Activated CD4-positive, alpha-beta T cell treated with anti-CD3 and anti-CD28 coated beads, Interleukin-2, amount 50 U/mL, for 48 hours (primary cell): ENCODE data around the gene CCDC74B.
"Not testable (repeated sequence)": the region's sequence is repeated elsewhere in the genome, so short reads cannot be mapped to it uniquely, and the experiment has no call there.

Experiments
- DNase-seq, 2 experiments: peaks; one replicate each; pipeline ENCODE4 v3.0.0-alpha.2; 2020

Gene CCDC74B

GRCh38 chr2:130148515-130148914 lies 3.6 kb upstream of the CCDC74B start:
- DNase-seq = not testable (repeated sequence)

DNA sequence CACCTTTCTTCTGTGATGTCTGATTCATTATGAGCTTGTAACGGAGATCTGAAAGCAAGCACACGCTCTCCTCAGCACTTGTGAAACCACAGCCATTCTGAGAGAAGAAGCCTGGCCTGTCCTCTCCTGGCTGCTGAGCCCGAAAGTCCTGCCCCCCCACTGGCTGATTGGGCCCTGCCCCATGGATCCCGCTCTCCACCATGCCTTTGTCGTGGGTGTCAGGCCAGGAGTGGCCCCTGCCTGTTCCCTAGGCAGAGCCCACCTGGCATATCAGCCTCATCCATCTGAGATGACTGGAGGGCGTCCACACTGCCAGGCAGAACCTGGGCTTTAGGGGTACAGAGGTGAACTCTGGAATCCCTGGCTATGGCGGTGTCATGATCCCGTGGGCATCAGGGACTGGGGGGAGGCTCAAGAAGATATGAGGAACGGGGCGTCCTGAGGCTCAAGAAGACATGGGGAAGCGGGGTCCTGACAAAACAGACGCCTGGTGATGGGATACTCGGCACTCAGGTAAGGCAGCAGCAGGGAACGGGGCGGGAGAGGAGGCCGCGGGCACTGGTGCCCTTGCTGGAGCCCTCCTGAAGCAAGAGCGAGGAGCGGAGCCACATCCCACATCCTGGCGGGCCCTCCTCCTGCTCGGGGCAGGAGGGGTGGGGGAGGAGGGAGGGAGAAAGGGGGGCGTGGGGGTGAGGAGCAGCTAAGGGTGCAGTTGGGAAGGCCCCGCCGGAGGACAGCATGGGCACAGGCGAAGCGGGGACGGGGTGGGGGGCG lies 1.5 kb downstream of the CCDC74B start:
- not testable (repeated sequence) for DNase-seq

- DNase-seq = not testable (repeated sequence)
These were observed 2.3 kb downstream of the CCDC74B start for GRCh38 chr2:130142396-130143265.

DNA sequence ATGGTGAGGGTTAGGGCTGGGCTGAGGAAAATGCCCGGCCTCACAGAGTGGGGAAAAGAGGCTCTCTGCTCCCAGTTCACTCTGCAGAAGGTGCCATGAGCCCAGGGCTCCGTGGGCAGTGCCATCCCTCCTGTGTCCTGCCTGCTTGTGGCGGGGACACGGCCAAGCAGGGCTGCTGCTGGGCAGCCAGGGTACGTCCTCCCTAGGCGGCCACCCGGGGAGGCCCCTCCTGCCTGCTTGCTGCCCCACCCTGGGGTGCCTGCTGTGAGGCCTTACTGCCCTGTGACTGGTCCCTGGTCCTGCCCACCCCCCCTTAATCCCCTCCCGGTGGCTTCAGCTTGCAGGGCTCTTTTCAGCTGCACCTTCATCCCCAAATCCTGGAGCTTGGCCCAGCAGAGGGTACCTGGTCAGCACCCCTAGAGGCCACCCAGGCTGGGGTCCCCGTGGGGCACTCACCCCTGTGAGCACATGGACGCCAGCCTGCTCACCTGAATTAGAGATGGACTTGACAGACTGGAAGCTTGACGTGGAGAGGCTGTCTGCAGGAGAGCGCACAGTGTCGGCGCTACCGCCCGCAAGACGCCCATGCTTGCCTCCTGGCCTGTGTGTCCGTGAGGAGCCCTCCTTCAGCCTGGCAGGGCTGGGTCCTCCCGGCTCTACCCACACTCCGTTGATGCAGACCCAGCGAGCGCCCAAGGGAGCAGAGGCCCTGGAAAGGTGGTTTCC lies 3.1 kb downstream of the CCDC74B start:
- DNase-seq = not testable (repeated sequence)

- DNase-seq = not testable (repeated sequence)
These were observed 3.9 kb downstream of the CCDC74B start for GRCh38 chr2:130141002-130141401.

GRCh38 chr2:130140516-130140915 lies 4.4 kb downstream of the CCDC74B start:
- not testable (repeated sequence) for DNase-seq

- not testable (repeated sequence) for DNase-seq
These were observed 5.3 kb downstream of the CCDC74B start for GRCh38 chr2:130139331-130140280.

DNA sequence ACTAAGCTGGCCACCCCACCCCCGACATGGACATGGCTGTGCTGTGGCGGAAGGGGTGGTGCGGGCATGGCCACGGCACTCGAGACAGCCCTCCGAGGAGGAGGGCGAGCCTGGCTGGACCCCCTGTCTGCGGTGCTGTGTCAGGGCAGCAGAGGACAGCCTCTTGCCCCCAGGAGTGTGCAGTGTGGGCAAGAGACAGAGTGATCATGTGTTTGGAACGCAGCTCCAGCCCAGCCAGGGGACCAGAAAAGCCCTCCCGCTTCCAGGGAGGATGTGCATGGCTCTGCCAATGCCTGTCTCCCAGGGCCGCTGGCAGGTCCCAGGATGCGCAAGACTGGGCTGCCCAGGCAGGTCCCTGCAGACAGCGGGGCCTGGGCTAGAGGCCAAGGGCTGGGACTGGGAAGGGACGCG lies 6.1 kb downstream of the CCDC74B start:
- not testable (repeated sequence) for DNase-seq

DNA sequence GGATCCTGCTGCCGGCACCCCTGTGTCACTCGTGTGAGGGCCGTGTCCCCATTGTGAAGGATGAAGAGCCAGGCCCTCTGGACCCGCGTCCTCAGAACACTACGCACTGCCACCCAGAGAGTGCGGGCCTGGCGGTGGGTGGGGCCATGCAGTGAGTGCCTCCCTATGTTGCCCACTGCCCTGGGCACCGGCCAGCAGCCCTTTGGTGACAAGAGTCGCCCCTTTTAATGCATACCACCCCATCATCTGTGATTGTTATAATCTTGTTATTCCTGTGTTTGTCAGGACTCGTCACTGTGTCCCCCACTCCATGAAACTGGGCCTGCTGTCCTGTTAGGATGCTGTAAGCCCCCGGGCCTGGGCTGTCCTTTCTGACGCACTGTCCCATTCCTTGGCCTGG lies 6.6 kb downstream of the CCDC74B start:
- DNase-seq = not testable (repeated sequence)

GRCh38 chr2:130137118-130137517 lies 7.8 kb downstream of the CCDC74B start:
- DNase-seq = not testable (repeated sequence)

DNA sequence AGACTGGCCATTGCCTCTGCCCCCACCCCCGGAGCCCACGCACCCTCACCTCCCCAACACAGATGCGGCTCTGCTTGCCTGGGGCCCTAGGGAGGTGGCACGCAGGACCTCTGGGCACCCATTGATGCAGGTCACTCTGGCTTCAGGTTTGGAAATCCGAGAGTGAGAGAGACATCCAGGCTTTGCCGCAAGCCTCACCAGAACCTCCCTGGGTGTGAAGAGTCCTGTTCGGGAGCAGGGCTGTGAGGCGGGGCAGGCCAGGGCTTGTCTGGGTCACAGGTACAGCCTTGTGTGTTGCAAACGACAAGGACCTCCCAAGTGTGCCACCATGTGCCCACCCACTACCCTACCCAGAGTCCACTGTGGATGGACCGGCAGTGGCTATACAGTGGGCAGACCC lies 8.4 kb downstream of the CCDC74B start:
- DNase-seq = not testable (repeated sequence)

- DNase-seq = no peak
These were observed 9.0 kb downstream of the CCDC74B start for GRCh38 chr2:130135692-130136541.

DNA sequence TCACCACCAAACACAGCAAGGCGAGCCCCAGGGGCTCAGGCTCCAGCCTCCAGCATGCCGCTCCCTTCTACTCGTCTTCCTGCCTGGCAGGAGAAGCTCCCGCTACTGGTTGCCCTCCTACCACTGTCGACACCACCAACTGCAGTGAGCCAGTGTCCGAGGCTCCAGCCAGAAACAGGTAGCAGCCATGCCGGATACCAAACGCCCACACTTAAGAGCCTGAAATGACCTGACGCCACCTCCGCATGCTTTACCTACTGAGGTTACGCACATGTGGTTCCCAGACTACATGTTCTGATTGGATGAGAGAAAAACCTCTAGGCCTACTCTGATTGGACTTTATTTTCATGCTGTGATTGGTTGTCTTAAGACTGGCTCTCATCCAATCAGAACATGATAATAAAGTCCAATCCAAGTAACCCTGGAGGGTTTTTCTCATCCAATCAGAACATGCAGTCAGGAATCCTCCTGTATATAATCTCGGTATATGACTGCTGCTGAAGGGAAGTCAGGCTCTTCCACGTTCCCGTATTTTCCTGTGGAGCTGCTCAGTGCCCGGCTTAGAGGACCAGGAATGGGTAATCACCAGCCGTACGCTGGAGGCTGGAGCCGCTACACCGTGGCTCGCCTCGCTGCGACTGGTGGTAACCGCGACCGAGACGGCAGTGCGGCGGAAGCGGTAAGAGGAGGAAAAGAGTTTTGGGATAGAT lies 15.6 kb downstream of the CCDC74B start, which contains the start of gene POTEF:
POTEF (minus strand) TSS at position 103 of the 710 bp plus-strand sequence. CDS start 8,707 bp downstream, outside the sequence.
- not testable (repeated sequence) for DNase-seq

DNA sequence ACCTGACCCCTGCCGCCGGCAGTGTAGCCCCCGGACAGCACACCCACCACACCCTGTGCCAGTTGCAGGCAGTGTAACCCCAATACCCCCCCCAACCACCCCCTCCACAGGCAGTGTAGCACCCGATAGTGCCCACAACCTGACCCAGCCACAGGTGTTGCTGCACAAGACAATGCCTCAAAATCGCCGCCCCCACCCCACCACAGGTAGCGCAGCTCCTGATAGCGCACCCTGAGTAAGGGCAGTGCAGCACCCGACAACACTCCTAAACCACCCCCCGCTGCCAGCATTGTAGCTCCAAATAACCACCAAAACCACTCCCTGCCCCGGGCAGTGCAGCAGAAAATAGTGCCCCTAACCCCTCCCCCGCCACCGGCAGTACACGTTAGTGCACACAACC lies 16.4 kb downstream of the CCDC74B start:
- DNase-seq = not testable (repeated sequence)

DNA sequence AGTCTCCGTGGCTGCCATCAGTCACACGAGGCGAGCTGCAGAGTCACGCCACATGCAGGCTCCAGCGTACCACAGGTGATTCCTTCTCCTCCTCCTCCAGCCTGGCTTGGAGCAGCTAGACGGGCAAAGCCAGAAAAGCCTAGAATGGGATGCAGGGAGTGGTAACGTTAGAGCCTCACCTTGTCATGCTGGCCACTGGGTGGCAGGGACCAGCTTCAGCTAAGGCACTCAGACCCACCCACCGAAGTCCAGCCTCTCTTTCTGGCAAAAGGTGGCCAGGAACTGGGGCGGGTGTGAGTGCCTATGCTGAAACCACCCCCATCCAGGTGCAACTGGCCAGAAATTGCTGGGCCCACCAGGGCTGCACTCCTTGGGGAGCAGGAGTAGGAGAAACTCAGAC lies 17.2 kb downstream of the CCDC74B start:
- not testable (repeated sequence) for DNase-seq

GRCh38 chr2:130120924-130121323 lies 24.0 kb downstream of the CCDC74B start:
- DNase-seq = not testable (repeated sequence)

DNA sequence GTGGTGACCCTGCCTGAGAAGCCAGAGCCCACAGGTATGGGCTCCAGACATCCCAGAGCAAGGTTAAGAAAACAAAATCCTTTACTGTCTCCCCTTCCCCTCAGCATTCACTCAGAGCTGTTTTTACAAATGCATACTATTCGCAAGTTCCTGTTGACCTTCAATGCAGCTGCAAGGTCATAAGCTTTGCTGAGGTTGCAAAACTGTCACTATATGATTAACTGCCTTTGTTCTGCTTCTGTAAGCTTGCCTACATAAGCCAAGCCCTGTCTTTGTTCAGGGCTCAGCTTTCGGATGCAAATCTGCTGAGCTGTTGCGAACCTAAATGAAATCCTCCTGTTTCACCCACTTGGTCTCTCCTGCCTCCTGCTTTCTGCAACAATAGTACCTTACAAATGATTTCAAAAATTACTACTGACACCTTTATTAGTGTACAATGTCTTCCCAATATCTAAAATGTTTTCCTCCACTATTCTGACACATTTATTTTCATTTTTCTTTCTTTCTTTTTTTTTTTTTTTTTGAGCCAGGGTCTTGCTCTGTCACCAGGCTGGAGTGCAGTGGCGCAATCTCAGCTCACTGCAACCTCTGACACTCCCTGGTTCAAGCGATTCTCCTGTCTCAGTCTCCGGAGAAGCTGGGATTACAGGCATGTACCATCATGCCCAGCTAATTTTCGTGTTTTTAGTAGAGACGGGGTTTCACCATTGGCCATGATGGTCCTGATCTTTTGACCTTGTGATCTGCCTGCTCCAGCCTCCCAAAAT lies 42.1 kb downstream of the CCDC74B start:
- DNase-seq = not testable (repeated sequence)
